SK-N-SH (cell line): Measurements from ENCODE around the gene RNF126. TPM values are rescaled to one million over a fixed set of nuclear protein-coding genes. Genes with fewer than 3 reads are reported as not detected.

ENCODE experiments used
- CTCF ChIA-PET: fragments of 300-600, 350-600 bp; formaldehyde crosslinking; extraction: SDS; loops from one replicate; lab custom pipeline; 2021; lab: Yijun Ruan, JAX
- POLR2A ChIA-PET: fragments of 350-600 bp; sonication (Branson Sonifier 250); formaldehyde crosslinking; extraction: SDS; loops from one replicate; lab custom pipeline; 2020; ENCODE audit warnings: antibody characterized with exemption, inconsistent platforms; lab: Yijun Ruan, JAX
- DNase-seq: peaks from one replicate; pipeline ENCODE4 v3.0.0; 2012
- H2AFZ ChIP-seq: fragments of 200-600 bp; sonication (generic); 2 replicates; pipeline ENCODE4 v1.8.1; 2016; ENCODE audit warnings: antibody characterized with exemption, mild to moderate bottlenecking, low read depth
- H3F3A ChIP-seq: fragments of 200-600 bp; sonication (generic); replicated peaks from 2 replicates; pipeline ENCODE3; 2016; ENCODE audit warnings: antibody characterized with exemption, mild to moderate bottlenecking; ENCODE audit not compliant: insufficient read depth
- H3K27ac ChIP-seq, 2 experiments: fragments of 200-500 bp in 1 of 2; fragments of 200-600 bp in 1 of 2; sonication (Bioruptor generic) in 1 of 2; sonication (generic), shearing (Covaris generic) in 1 of 2; 2 replicates each; pipeline versions ENCODE4 v1.5.1 to v1.6.1; 2014 to 2016; ENCODE audit warnings: low read depth in 2 of 2, inconsistent platforms in 1 of 2, low read length in 1 of 2, mild to moderate bottlenecking in 1 of 2, mixed read lengths in 1 of 2
- H3K27me3 ChIP-seq: fragments of 200-600 bp; sonication (generic), shearing (Covaris generic); 2 replicates; pipeline ENCODE4 v1.6.1; 2016; ENCODE audit warnings: mixed run types; ENCODE audit not compliant: insufficient read depth
- H3K36me3 ChIP-seq, 2 experiments: fragments of 200-500 bp in 1 of 2; fragments of 200-600 bp in 1 of 2; sonication (Bioruptor generic) in 1 of 2; sonication (generic) in 1 of 2; replicated peaks in 1 of 2; 2 replicates each; pipeline versions ENCODE3 to v1.5.1; 2014 to 2016; ENCODE audit warnings: low read length in 1 of 2, mild to moderate bottlenecking in 1 of 2; ENCODE audit not compliant: insufficient read depth in 2 of 2, control insufficient read depth in 1 of 2
- H3K4me1 ChIP-seq, 2 experiments: fragments of 200-500 bp in 1 of 2; fragments of 200-600 bp in 1 of 2; sonication (Bioruptor generic) in 1 of 2; sonication (generic), shearing (Covaris generic) in 1 of 2; 2 replicates each; pipeline versions ENCODE4 v1.5.1 to v1.6.1; 2014 to 2016; ENCODE audit warnings: low read depth in 1 of 2, low read length in 1 of 2, mixed run types in 1 of 2; ENCODE audit not compliant: insufficient read depth in 2 of 2, control insufficient read depth in 1 of 2
- H3K4me2 ChIP-seq: fragments of 200-600 bp; sonication (generic), shearing (Covaris generic); 2 replicates; pipeline ENCODE4 v1.6.1; 2017; ENCODE audit warnings: mixed run types
- H3K4me3 ChIP-seq, 2 experiments: fragments of 200-500 bp in 1 of 2; fragments of 200-600 bp in 1 of 2; sonication (Bioruptor generic) in 1 of 2; sonication (generic), shearing (Covaris generic) in 1 of 2; 2 replicates each; pipeline versions ENCODE4 v1.5.1 to v1.8.1; 2014 to 2016; ENCODE audit warnings: low read depth in 2 of 2, inconsistent platforms in 1 of 2, low read length in 1 of 2, mild to moderate bottlenecking in 1 of 2, mixed read lengths in 1 of 2, moderate library complexity in 1 of 2
- H3K79me2 ChIP-seq: fragments of 200-600 bp; sonication (generic); 2 replicates; pipeline ENCODE4 v1.8.1; 2017; ENCODE audit warnings: mild to moderate bottlenecking; ENCODE audit not compliant: insufficient read depth
- H3K9ac ChIP-seq: fragments of 200-600 bp; sonication (generic); 2 replicates; pipeline ENCODE4 v1.6.1; 2017; ENCODE audit warnings: mixed run types
- H3K9me2 ChIP-seq: fragments of 200-600 bp; sonication (generic); 2 replicates; pipeline ENCODE4 v1.6.1; 2017; ENCODE audit warnings: mixed run types
- H3K9me3 ChIP-seq: fragments of 200-600 bp; sonication (generic); 2 replicates; pipeline ENCODE4 v1.6.1; 2017; ENCODE audit warnings: mixed run types, mild to moderate bottlenecking, moderate library complexity
- H4K20me1 ChIP-seq: fragments of 200-600 bp; sonication (generic); 2 replicates; pipeline ENCODE4 v1.6.1; 2017; ENCODE audit warnings: mild to moderate bottlenecking, mixed run types; ENCODE audit not compliant: insufficient read depth
- CHD2 ChIP-seq: fragments of 150-350 bp; IDR thresholded peaks from 2 replicates; pipeline ENCODE4 v1.6.1; 2018; ENCODE audit warnings: low read length; ENCODE audit not compliant: partially characterized antibody
- CTCF ChIP-seq: fragments of 200-600 bp; sonication (generic); IDR thresholded peaks from 2 replicates; pipeline ENCODE4 v1.6.1; 2017; ENCODE audit warnings: antibody characterized with exemption, mild to moderate bottlenecking, moderate library complexity
- EP300 ChIP-seq, 2 experiments: IDR thresholded peaks; 2 replicates each; pipeline versions ENCODE4 v1.4.0 to v1.6.1; 2012; ENCODE audit warnings: borderline replicate concordance in 1 of 2, low read depth in 1 of 2, low read length in 1 of 2
- EZH2phosphoT487 ChIP-seq: fragments of 200-600 bp; sonication (generic); IDR thresholded peaks from 2 replicates; pipeline ENCODE4 v1.6.1; 2017; ENCODE audit warnings: low read depth, mixed run types, mild to moderate bottlenecking, antibody characterized with exemption, moderate library complexity, borderline replicate concordance
- GABPA ChIP-seq: IDR thresholded peaks from 2 replicates; pipeline ENCODE4 v1.4.0; 2012; ENCODE audit warnings: low read depth, mild to moderate bottlenecking
- IRF3 ChIP-seq: fragments of 150-350 bp; IDR thresholded peaks from 2 replicates; pipeline ENCODE4 v1.6.1; 2016; ENCODE audit warnings: mild to moderate bottlenecking, low read depth, low read length
- JUND ChIP-seq: IDR thresholded peaks from 2 replicates; pipeline ENCODE4 v1.4.0; 2012
- MXI1 ChIP-seq: IDR thresholded peaks from 2 replicates; pipeline ENCODE4 v1.6.1; 2012; ENCODE audit warnings: mild to moderate bottlenecking, low read depth, low read length, improper control_type of control experiment
- NRF1 ChIP-seq: IDR thresholded peaks from 2 replicates; pipeline ENCODE4 v1.6.1; 2012; ENCODE audit warnings: low read depth, mild to moderate bottlenecking, low read length
- PBX3 ChIP-seq: IDR thresholded peaks from 2 replicates; pipeline ENCODE4; 2012
- POLR2AphosphoS5 ChIP-seq: IDR thresholded peaks from 2 replicates; pipeline ENCODE4 v1.6.1; 2012; ENCODE audit warnings: low read depth, low read length
- RCOR1 ChIP-seq: fragments of 150-350 bp; IDR thresholded peaks from 2 replicates; pipeline ENCODE4 v1.6.1; 2017; ENCODE audit warnings: antibody characterized with exemption, low read length
- REST ChIP-seq: IDR thresholded peaks from 2 replicates; pipeline ENCODE4 v1.6.1; 2012; ENCODE audit warnings: mild to moderate bottlenecking, low read depth, low read length, moderate library complexity
- SMC3 ChIP-seq: IDR thresholded peaks from 2 replicates; pipeline ENCODE4 v1.6.1; 2012; ENCODE audit warnings: low read depth, low read length, improper control_type of control experiment
- TAF1 ChIP-seq: IDR thresholded peaks from 2 replicates; pipeline ENCODE4 v1.6.1; 2012; ENCODE audit warnings: low read depth, mild to moderate bottlenecking, low read length, moderate library complexity, borderline replicate concordance
- USF1 ChIP-seq: IDR thresholded peaks from 2 replicates; pipeline ENCODE4 v1.4.0; 2012; ENCODE audit warnings: low read depth, borderline replicate concordance
- YY1 ChIP-seq: IDR thresholded peaks from 2 replicates; pipeline ENCODE4 v1.4.0; 2012; ENCODE audit warnings: low read depth, mild to moderate bottlenecking
- WGBS: methylation state at CpG from one replicate; pipeline ENCODE4 v1.1.6; 2017; ENCODE audit warnings: low lambda C conversion rate; 5-methylcytosine and 5-hydroxymethylcytosine counted together
- polyA plus RNA-seq, 3 experiments: library from polyadenylated mRNA; depleted of rRNA; stranded (reverse); fragments of >200 nt; gene quantifications; 2 replicates each; pipeline ENCODE4 v1.2.3, GENCODE V29; 2012

The RNF126 gene
- polyA plus RNA-seq, 1 of the 3 experiments (the other 2 are of a cell fraction) = 12.9 TPM

GRCh38 chr19:639253-640160, 23.5 kb downstream of the RNF126 start, which contains the start of gene FGF22 (continued):
- TF ChIP-seq TAF1 = no peak
- TF ChIP-seq POLR2AphosphoS5 = no peak
- no peak for TF ChIP-seq SMC3
- no peak for TF ChIP-seq YY1
- TF ChIP-seq MXI1 = peak; percentile 54; the same call in 1 of the 2 replicates
- peak; percentile 46 for TF ChIP-seq NRF1

- H2AFZ ChIP-seq = peak overlapping the region; percentile 78; the same call in 1 of the 2 replicates
- H3K9me2 ChIP-seq = no peaks in the 10 kb centered on the region
- DNase-seq = no peak
- no peaks in the 10 kb centered on the region for H3K27me3 ChIP-seq
- peaks cover 6% of the 10 kb centered on the region for H3K79me2 ChIP-seq
- H3K4me2 ChIP-seq = peak overlapping the region; percentile 91
- peaks cover 4 to 14% of the 10 kb centered on the region in 2 experiments; a peak in 3 of 4 replicates for H3K4me1 ChIP-seq
- no peak overlapping the region for H3K9ac ChIP-seq
- POLR2A ChIA-PET = no interaction called here
- 18% methylated on average over 2 of the region's 17 CpGs for WGBS
- CTCF ChIA-PET = no interaction called here
- peak overlapping the region; percentile 53 to 82 for H3K4me3 ChIP-seq
- no peaks in the 10 kb centered on the region for H4K20me1 ChIP-seq
- no peak for TF ChIP-seq PBX3
- no peak for TF ChIP-seq CHD2
- no peak for TF ChIP-seq IRF3
- TF ChIP-seq RCOR1 = no peak
- no peak for TF ChIP-seq EZH2phosphoT487
- TF ChIP-seq CTCF = no peak
- TF ChIP-seq REST = no peak
- no peak for TF ChIP-seq MXI1
- no peak for TF ChIP-seq GABPA
- no peak for TF ChIP-seq USF1
- no peak for TF ChIP-seq EP300 (IDR thresholded peaks at IDR 0.05; ENCODE audit: borderline replicate concordance in 1 of 2, low read depth in 1 of 2, low read length in 1 of 2)
- no peak for TF ChIP-seq NRF1
- no peak for TF ChIP-seq JUND
- no peaks in the 10 kb centered on the region for H3F3A ChIP-seq
- H3K27ac ChIP-seq = no peak overlapping the region
- H3K36me3 ChIP-seq = peaks cover 0 to under 1% of the 10 kb centered on the region in 2 experiments
- no peaks in the 10 kb centered on the region for H3K9me3 ChIP-seq
Measured at GRCh38 chr19:638906-639252, 24.1 kb downstream of the RNF126 start.
